GM18907 (cell line): ENCODE data around the gene CAPNS2.
"Not testable (repeated sequence)": the region's sequence is repeated elsewhere in the genome, so short reads cannot be mapped to it uniquely, and the experiment has no call there.

Source experiments
- ATAC-seq: cut with Tn5 transposase; IDR thresholded peaks from one replicate; pipeline ENCODE4 v1.9.1; 2021; ENCODE audit warnings: mild to moderate bottlenecking, moderate library complexity; ENCODE audit not compliant: unreplicated experiment

Gene CAPNS2

DNA sequence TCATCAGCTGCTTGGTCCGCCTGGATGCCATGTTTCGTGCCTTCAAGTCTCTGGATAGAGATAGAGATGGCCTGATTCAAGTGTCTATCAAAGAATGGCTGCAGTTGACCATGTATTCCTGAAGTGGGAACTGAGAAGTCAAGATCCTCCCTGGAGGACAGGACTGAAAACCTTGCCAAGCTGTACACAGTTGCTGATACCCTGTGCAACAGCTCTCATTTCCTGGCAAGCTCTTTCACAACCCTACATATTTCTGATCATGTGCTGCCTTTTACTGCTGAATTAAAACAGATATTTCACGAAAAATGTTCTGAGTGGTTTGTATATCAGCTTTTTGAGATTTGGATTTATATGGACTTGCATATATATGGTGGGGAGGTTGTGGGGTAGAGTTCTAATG is 898 bp downstream of the CAPNS2 start:
- no peak for ATAC-seq

DNA sequence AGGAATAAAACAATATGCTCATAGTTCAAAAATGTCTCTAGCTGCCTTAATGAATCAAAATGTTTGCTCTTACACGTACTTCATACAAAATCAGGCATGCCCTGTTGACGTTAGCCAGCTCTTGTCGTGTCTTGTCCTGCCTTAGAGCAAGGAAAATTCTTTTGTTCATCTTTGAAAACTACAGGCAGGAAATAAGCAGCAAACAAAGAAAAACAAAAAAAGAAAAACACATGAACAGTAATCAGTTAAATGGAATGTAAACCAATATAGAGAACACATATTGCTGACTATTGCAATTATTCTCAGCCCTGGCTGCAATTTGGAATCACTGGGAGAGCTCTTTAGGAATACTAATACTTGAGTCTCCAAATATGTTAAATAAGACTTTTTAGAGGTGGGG is 1.7 kb downstream of the CAPNS2 start:
- no peak for ATAC-seq

DNA sequence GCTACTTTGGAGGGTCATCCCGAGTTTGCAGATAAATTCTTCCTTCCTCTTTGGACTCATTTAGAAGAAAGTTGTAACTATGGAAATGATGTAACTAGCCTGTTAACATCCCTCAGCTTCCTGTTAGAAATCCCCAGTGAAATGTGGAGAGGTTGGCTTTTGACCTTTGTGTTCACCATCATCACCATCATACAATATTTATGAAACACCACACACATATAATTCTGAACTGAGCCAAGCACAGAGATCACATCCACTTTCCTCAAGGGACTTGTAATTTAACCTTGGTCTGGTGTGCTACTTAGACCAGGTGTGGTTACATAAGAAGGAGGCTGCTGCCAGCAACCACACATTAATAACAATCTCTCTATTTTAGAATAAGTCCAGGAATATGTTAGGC is 2.5 kb downstream of the CAPNS2 start:
- ATAC-seq, result no peak

DNA sequence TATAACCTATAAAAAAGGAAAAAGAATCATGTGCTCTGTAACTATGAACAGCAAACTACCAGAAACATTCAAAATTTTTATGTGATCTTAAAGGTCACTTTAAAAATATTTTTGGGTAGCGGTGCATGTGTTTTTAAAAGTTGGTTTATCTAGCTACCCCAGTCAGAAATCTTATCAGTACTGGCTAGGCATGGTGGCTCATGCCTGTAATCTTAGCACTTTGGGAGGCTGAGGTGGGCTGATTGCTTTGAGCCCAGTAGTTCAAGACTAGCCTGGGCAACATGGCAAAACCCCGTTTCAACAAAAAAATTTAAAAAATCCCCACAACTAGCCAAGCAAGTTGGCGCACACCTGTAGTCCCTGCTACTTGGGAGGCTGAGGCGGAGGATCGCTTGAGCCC is 3.7 kb downstream of the CAPNS2 start:
- no peak for ATAC-seq

DNA sequence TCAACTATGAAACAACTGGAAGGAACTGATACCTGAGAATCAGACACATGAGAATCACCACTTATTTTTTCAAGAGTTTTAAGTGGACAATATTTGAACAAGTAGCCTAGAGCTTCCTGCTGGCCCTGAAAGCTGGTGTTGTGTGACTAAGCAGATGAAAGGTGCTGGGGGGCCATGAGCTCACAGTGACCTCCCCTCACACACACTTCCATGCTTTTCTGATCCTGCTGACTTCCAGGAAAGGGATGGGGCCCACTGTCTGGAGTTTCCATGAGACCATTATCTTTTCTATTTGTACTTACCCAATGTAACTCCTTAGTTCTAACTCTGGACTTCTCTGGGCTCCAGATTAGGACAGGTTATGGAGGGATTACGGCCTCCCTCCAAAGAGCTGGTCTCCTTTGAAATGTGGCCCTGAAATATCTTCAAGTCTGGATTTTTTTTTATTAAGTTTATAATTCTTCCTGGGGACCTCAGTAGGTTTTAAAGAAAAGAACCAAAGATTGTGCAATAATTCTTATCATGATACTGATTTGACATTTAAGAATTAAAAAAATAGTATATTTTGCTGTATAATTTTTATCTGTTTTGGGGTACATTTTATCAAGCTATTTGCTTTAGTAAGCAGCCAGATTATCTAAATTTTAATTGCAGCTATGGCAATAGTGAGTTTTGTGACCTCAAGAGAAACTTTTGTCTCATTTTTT is 4.9 kb downstream of the CAPNS2 start:
- no peak for ATAC-seq

DNA sequence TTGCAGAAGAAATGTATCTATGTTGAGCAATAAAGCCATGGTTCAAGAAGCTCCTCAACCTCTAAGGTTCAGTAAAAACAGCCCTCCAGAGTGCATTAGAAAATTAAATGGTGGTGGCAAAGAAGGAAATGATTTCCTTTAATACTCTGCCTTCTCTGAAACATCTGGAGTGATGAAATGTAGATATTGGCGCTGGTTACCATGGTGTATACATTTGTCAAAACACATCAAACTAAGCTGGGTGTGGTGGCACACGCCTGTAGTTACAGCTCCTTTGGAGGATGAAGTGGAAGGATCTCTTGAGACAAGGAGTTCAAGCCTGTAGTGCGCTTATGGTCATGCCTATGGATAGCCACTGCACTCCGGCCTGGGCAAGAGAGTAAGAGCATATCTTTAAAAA is 6.0 kb downstream of the CAPNS2 start:
- no peak for ATAC-seq

DNA sequence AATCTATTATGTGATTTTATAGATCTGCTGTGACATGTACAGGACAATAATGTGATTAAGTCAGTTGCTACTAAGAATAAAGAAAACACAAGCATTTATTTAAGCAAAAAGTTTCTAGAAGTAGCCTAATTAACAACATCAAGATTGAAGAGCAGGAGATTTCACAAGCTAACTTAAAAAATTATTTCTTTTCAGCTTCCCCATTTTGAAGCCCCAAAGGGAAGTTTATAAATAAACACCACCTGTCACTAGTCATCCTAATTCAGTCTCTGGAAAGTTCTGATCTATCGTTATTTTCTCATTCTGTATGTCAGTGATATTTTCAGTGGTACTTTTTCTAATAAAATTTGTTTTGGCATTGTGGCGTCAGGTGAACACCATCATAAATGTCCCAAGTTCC is 8.3 kb downstream of the CAPNS2 start:
- no peak for ATAC-seq

DNA sequence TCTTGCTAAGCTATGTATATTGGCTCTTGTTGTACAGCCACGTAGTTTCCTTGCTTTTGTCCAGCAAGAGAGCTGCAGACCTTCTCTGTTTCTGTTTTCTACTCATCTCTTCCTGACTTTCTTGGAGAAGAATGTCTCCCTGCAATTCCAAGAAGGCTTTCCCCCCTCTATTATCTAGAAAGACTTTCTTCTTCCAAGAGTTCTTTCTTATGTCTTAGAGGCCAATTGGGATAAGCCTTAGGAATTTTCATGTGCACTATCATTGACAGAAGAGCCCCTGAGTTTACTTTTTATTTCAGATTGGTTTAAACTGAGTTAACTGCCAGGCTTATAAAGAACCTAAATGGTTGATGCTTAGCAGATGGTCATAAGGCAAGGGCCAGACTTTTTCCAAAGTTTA is 9.0 kb downstream of the CAPNS2 start:
- ATAC-seq, result no peak

DNA sequence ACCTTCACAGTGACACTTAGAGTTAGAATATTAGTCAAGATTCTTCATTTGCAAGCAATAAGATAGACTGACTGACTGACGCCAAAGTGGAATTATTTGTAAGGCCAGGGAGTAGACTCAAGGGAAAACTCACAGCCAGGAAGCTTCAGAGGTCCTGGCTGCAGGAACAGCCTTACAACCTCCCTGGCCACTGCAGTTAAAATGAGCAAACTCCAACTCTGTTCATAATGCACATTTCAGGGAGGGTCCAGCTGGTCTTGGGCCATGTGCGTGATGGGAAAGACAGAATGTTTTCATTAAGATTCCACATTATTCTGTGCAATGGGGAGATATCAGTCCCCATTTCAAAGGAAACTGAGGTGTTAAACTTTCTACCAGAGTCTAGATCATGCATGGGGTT is 9.9 kb downstream of the CAPNS2 start:
- no peak for ATAC-seq

DNA sequence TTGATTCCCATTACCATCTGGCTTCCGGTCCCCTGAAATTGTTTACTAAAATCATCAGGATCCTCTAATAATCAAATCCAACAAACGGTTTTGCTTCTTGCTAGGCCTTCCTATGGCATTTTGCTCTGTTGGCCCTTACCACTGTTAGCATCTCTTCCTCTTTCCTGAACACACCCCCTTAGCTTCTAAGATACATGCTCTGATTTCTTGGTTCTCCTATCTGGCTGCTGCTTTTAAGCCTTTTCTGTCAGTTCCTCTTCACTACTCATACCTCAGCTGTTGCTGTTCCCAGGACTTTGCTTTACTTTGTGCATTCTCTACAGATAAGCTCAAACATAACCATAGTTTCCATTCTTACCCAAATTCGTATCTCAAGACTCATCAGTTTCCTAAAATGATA is 11.4 kb downstream of the CAPNS2 start:
- no peak for ATAC-seq

DNA sequence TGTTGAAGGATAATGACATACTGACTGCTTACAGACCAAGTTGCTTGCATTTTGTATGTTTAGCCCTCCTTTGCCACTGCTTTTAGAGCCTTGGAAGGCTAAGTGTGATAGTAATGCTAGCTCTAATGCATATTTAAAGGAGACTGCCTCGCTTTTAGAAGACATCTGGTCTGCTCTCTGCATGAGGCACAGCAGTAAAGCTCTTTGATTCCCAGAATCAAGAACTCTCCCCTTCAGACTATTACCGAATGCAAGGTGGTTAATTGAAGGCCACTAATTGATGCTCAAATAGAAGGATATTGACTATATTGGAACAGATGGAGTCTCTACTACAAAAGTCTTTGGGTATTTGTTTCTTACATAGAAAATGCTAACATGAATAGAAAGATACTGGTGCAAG is 19.1 kb downstream of the CAPNS2 start:
- ATAC-seq, result no peak

DNA sequence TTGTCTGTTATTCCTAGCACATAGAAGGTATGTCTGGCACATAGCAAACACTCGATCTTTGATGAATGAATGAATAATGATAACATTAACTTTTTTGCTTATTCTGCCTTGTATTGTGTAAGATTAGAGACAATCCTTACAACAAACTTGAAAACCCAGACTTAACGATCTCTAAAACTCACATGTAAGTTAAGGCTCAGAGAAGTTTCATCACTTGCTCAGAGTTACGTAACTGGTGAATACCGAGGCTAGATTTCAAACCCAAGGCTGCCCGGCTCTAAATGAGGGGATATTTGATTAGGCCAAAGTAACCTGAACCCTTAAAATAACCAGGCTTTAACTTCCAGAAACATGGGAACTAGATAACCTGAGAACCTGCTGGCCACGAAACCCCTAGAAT is 22.3 kb downstream of the CAPNS2 start:
- no peak for ATAC-seq

DNA sequence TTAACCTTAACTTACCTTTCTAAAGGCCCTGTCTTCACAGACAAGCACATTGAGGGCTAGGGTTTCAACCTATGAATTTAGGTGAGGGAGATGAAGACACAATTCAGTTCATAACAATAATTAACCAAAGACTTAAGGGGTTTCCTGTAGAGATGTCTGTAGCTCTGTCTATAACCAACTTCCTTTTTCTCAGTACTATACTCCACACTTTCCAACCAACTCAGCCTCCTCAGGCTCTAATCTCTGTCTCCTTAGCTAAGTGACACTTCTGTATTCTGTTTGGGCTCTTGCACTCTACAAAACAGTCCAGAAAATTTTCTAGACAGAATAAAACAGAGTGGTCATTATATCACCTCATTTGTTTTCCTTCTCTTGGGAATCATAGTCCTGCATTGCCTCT is 25.8 kb downstream of the CAPNS2 start:
- no peak for ATAC-seq

DNA sequence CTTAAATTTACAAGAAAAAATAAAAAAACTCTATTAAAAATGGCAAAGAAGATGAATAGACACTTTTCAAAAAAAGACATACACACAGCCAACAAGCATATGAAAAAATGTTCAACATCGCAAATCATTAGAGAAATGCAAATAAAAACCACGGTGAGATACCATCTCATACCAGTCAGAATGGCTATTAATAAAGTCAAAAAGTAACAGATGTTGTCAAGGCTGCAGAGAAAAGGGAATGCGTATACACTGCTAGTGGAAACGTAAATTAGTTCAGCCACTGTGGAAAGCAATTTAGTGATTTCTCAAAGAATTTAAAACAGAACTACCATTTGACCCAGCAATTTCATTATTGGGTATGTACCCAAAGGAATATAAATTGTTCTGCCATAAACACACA is 31.4 kb downstream of the CAPNS2 start:
- no peak for ATAC-seq

DNA sequence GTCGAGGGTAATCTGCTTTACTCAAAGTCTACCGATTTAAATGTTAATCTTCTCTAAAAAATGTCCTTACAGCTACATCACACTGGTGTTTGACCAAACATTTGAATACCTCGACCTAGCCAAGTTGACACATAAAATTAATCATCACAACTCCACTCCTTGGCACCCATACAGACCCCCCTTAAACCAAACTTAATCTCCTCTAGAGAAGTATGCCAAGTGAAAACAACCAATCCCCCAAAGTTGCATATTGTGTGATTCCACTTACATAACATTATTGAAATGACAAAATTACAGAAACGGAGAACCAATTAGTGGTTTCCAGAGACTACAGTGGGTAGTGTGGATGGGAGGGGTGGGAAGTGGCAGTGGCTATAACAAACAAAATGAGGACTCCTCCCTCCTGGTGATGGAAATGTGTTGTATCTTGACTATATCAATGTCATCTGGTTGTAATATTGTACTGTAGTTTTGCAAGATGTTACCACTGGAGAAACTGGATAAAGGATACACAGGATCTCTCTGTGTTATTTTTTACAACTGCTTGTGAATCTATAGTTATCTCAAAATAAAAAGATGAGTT is 39.4 kb downstream of the CAPNS2 start:
- ATAC-seq, result no peak

DNA sequence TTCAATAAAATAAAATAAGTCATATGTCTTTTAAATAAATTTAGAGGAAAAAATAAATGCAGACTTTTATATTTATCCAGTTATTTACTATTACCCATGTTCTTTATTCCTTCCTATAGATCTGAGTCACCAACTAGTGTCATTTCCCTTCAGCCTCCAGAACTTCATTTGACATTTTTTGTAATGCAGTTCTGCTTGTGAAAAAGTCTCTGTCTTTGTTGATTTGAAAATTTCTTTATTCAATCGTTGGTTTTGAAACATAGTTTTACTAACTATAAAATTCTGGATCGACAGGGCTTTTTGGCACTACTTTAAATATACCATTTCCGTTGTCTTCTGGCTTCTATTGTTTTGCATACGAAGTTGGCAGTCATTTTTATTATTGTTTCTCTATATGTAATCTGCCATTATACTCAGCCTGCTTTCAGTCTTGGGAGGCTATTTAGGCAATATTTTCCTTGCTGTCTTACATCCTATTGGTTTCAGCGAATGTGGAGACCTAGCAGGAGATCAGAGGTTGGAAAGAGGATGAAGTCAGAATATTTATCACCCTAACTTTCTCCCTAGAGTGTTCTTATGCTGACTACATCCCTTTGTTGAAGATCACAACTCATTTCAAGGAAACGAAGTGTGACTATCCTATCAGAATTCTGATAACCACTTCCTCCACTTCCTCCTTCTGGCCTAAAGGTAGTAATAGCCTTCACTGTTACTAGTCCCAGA is 47.3 kb downstream of the CAPNS2 start:
- ATAC-seq, result no peak

DNA sequence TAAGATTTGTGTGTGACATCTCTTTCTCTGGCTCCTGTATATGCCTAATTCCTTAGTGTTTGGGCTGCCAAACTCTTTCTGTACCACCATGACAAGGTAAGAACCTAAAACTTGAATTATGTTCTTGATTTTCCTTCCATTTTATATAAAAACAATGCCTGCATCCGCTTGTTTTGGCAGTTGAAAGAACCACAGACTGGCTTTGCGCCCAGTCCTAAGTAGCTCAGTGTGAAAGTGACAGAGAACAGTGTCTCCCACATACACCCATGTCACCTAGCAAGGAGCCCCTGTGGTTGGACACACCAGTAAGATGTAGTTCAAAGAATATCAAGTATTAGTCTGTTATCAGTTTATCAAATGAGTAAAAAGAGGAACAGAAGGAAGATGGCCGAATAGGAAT is 48.6 kb downstream of the CAPNS2 start:
- ATAC-seq, result no peak

DNA sequence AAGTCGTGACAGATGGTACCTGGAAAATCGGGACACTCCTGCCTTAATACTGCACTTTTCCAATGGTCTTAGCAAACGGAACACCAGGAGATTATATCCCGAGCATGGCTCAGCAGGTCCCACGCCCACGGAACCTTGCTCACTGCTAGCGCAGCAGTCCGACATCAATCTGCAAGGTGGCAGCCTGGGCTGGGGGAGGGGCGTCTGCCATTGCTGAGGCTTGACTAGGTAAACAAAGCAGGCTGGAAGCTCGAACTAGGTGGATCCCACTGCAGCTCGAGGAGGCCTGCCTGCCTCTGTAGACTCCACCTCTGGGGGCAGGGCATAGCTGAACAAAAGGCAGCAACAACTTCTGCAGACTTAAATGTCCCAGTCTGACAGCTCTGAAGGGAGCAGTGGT is 49.2 kb downstream of the CAPNS2 start:
- not testable (repeated sequence) for ATAC-seq
